HG02973 (cell line): ENCODE data around the gene RPIA.
"Not testable (repeated sequence)": the region's sequence is repeated elsewhere in the genome, so short reads cannot be mapped to it uniquely, and the experiment has no call there.

Experiments used
- ATAC-seq: cut with Tn5 transposase; IDR thresholded peaks from one replicate; pipeline ENCODE4 v1.9.1; 2021; ENCODE audit warnings: moderate library complexity; ENCODE audit not compliant: unreplicated experiment

The RPIA gene

GRCh38 chr2:88733155-88733902 is 41.9 kb downstream of the RPIA start:
- no peak for ATAC-seq

- ATAC-seq: no peak
Measured at GRCh38 chr2:88735133-88735532, 43.7 kb downstream of the RPIA start.

DNA sequence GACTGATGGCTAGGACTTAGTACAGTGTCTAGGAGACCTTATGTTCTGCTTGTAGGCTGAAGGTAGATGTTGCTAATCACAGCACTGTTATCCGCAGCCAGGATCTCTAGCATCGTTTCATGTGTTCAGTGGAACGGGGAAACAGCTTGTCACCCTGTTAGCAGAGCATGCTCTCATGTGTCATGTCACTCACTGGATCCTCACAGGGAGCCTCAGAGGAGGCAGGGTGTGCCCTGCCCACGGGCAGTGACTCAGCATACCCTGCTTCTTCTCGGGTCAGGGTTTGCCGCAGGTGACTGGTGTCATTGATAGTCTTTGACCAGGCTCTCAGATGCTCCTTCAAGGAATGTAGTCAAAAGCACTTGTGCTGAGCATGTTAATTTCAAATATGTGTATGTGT is 44.4 kb downstream of the RPIA start:
- no peak for ATAC-seq

DNA sequence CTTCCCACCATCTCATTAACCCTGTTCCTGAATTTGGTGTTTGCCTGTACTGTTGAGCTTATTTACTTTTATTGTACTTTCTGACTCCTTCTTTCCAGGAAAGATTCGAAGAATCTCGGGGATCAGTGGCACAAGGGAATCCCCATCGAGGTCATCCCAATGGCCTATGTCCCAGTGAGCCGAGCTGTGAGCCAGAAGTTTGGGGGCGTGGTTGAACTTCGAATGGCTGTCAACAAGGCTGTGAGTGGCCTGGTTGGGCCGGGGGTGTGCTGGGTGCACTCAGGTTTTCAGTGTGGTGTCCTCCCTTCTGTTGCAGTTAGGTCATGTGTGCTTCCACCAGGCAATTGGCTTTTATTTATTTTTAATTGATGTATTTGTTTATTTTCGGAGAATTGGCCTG is 45.0 kb downstream of the RPIA start:
- no peak for ATAC-seq

DNA sequence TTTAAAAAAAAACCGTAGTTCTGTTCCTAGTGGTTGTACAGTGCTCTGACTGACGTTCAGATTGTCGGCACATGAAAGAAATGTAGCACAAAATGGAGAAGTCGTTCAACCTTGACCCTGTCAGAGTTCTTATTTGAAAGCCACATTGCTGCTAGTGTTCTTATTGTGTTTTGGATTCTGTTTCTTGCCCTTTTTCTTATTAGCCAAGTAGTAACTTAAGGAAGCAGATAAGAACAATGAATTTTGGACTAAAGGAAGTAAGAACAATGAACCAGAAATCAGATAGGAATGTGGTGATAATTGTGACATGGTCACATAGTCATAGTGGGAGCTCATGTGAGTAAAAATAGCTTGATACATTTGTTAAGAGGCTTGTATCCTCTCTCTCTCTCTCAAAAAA is 45.9 kb downstream of the RPIA start:
- ATAC-seq: no peak

- no peak for ATAC-seq
Measured at GRCh38 chr2:88738271-88738670, 46.8 kb downstream of the RPIA start.

GRCh38 chr2:88739985-88740600 is 48.6 kb downstream of the RPIA start:
- peak; percentile 79 for ATAC-seq

DNA sequence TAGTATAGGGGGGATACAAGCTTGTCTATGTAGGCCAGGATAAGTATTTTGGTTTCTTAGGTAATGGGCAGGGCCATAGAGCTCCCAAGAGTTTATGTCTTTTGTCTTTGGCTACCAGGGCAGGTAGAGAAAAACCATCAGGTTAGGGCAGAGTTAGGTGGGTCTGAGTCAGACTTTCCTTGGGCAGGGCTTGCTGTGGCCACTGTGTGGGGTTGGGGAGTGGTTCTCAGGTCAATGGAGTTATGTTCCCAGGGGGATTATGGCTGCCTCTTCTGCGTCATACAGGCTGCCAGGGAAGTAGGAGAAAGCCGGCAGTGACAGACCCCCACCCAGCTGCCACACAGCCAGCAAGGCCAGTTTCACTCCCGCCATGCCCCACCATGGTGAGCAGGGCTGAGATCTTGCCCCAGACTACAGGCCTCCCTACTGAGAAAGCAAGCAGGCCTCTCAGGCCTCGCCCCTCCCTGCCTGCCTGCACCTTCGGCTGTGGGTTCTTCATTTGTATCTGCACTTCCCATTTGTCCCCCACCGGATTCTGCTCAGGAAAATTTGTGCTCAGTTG is 55.5 kb downstream of the RPIA start:
- no peak for ATAC-seq

DNA sequence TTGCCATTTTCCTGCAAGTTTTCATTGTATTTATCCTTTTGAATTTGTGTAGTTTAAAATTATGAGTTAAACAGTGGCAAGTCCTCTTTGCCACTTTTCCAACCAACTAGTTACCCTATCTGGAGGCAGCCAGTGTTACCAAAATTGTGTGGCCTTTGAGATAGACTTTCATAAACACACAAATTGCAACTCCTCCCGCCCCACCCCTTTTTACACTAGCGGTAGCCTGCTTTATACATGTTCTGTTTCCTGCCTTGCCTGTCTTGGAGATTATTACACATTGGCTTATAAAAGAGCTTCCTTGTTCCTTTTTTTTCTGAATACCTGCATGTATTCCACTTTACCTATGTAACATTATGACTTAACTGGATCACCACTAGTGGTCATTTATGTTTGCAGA is 56.5 kb downstream of the RPIA start:
- ATAC-seq: no peak

DNA sequence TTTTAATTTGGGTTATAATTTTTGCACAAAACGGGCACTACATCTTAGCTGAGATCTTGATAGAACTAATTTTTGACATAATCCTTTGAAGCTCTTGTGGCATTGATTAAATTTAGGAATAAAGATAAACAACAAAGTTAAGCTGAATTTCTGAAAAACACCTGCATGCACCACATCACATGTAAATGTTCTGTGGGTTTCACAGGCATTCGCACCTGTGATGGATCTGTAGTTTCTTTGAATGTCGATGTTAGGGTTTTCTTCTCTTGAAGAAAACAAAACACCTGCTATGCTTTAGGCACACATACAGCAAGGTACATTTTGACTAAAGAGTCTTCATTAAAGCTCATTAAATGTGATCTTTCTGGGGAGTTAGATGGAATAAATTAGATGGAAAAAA is 60.3 kb downstream of the RPIA start:
- no peak for ATAC-seq

DNA sequence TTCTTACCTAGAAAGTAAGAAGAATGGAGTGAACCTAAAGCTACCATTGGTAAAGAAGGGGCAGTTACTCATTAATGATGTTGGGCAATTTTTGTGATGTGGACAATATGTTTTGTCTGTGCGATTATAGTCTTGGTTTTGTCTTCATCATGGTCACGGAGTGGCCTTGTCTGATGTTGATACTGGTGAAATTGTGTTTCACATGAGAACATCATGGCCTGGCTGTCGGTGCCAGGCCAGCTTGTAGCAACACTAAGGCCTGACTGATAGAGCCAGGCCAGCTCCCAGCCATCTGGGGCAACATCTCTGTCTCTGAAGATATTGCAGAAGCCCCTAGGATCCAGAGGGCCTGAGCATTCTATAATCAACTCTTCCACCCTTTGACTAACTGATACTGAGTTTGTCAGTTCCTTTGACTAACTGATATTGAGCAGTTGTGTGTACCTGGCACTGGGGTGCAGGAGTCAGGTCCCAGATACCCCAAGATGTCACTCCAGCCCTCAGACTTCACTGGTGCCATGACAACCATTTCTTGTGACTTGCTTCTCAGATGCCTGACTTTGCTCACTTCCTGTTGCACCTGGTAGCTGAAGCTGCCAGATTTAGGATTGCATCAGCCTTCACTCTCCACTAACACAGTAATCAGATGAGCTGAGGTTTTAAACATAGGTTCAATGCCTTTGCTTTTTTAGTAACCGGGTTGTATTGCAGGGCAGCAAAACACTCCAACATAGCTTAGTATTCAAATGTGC is 62.5 kb downstream of the RPIA start:
- peak; percentile 89 for ATAC-seq

DNA sequence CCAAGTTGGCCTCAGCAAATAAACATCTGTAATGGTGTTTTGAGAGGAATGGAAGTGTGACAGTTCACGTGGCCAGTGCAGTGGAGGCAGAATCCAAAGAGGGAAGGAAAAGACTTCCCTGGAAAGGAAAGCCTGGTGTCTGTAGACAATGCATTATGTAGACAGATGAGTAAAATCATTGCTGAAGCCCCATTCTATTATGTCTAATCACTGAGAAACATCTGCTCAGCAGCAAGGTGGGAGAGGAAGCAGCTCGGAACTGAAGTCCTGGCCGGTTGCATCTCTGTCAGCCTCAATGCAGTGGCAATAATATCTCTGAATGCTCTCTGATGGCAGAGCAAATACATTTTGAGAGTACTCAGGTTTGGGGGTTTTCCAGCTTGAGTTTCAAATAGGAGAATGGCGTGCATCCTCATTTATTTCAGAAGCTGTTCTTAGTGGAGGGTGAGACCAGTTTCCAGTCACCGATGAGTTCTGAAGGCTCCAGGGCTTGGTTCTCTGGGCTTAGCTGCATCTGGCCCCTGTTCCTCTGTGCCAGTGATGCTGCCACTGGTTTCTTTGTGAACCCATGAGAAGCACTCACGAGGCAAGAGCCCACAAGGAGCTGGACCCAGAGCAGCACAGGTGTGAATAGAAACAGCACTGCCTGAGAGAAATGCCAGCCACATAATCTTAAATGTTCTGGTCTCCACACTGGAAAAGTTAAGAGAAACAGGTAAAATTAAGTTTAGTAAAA is 63.3 kb downstream of the RPIA start:
- peak; percentile 17 for ATAC-seq

- ATAC-seq: no peak
Measured at GRCh38 chr2:88755836-88756235, 64.4 kb downstream of the RPIA start.

- no peak for ATAC-seq
Measured at GRCh38 chr2:88757025-88757424, 65.6 kb downstream of the RPIA start.

DNA sequence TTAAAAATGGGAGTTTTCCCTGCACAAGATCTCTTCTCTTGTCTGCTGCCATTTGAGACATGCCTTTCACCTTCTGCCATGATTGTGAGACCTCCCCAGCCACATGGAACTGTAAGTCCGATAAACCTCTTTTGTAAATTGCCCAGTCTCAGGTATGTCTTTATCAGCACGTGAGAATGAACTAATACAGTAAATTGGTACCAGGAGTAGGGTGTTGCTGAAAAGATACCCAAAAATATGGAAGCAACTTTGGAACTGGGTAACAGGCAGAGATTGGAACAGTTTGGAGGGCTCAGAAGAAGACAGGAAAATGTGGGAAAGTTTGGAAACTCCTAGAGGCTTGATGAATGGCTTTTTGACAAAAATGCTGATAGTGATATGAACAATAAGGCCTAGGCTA is 67.2 kb downstream of the RPIA start:
- not testable (repeated sequence) for ATAC-seq

DNA sequence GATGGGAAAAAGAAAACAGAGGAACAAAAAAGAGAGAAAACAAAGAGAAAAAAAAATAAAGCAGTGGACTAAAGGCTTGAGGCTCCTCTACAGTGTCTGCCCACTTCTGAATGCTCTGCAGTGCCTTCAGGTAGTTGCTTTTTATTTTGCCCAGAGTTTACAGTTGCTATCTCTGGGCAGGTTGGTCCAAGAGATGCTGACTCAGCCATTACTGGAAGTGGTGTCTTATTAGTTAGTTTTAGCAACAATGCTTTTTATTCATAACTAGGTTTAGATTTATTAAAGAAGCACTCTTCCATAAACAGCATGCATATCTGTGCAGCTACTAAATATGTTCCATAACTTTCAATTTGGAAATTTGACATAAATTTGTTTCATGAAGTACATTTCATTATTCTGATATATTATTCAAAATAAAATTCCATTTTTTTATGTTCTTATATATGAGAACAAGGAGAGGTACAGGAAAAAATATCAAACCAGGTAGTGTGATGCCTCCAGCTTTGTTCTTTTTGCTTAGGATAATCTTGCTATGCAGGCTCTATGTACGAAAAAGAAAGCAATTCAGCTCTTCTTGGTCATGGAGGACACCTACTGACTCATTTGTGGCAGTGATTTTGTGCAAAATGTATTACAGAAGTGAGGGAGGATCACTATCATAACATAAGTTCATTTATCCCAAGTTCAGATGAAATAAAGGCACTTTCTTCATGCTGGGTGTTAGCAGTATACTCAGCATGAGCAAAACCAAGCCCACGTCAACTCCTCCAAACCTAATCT is 69.5 kb downstream of the RPIA start:
- no peak for ATAC-seq

DNA sequence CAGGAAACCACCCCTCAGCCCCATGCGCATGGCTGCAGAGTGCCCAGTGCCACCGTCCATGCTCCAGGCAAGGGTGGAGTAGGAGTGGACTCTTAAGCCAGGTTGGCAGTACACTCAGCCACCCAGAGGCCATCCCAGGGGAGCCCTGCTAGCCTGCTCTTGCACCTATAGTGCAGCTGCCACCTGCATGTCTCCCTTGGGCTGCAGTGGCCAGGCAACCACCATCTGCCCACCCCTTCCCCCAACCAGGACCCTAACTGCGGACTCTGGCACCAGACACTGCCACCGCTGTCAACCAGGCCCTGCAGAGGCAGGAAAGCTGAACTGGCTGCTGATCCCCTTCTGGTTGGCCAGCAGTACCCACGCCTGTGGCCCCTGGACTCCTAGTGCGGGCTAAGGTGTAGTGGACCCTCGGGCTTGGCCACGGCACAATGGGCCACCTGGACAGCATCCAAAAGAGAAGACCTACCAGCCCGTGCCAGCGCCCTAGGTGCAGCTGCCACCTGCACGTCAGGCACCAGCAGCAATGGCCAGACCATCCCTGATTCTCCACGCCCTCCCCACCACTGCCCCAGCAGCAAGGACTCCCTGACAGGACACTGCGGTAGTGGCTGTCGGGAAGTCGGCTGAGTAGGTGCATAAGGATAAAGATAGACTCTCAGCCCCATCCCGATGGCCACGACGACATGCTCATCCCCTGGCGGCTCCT is 72.8 kb downstream of the RPIA start:
- ATAC-seq: no peak

DNA sequence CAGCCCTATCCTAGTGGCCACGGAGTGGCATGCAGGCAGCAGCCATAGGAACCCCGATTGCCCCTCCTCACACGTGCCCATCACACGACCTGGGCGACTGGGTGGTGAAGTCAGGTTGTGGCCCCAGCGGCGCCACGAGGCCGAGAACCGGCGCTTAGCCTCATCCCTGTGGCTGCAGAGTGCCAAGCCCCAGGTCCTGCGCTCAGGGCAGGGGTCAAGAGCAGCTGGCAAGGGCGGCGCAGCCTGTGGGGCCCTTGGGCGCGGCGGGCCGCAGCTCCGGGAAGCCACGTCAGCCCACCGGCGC is 73.3 kb downstream of the RPIA start:
- ATAC-seq: no peak

- ATAC-seq: no peak
Measured at GRCh38 chr2:88765154-88765888, 73.8 kb downstream of the RPIA start.
